Neuronal stem cell (in vitro differentiated cells): Measurements from ENCODE around the gene RANBP3.

Source experiments
- DNase-seq: peaks from one replicate; pipeline ENCODE4 v3.0.0-alpha.2; 2013; ENCODE audit warnings: low spot score
- H2AFZ ChIP-seq: one replicate; pipeline ENCODE4 v1.6.1; 2013; ENCODE audit warnings: mild to moderate bottlenecking, low read length, inconsistent platforms
- H2AK5ac ChIP-seq: 2 replicates; pipeline ENCODE4 v1.6.1; 2013; ENCODE audit warnings: low read depth, mild to moderate bottlenecking, inconsistent platforms, low read length, moderate library complexity, mixed read lengths
- H2BK120ac ChIP-seq: 2 replicates; pipeline ENCODE4 v1.6.1; 2013; ENCODE audit warnings: low read depth, mild to moderate bottlenecking, inconsistent platforms, low read length, moderate library complexity, mixed read lengths
- H2BK12ac ChIP-seq: one replicate; pipeline ENCODE4 v1.6.1; 2013; ENCODE audit warnings: low read length, inconsistent platforms
- H2BK15ac ChIP-seq: 2 replicates; pipeline ENCODE4 v1.6.1; 2013; ENCODE audit warnings: mild to moderate bottlenecking, low read length, inconsistent platforms, mixed read lengths
- H2BK5ac ChIP-seq: one replicate; pipeline ENCODE4 v1.6.1; 2013; ENCODE audit warnings: inconsistent platforms, mild to moderate bottlenecking, low read length, moderate library complexity
- H3K14ac ChIP-seq: one replicate; pipeline ENCODE4 v1.6.1; 2013; ENCODE audit warnings: low read length, inconsistent platforms
- H3K18ac ChIP-seq: 2 replicates; pipeline ENCODE4 v1.6.1; 2013; ENCODE audit warnings: low read length, inconsistent platforms
- H3K23ac ChIP-seq: 2 replicates; pipeline ENCODE4 v1.6.1; 2013; ENCODE audit warnings: low read depth, mild to moderate bottlenecking, mixed read lengths, low read length, inconsistent platforms; ENCODE audit not compliant: poor library complexity
- H3K27ac ChIP-seq: replicated peaks from 3 replicates; pipeline ENCODE4 v1.5.1; 2013; ENCODE audit warnings: low read length, inconsistent platforms
- H3K27me3 ChIP-seq, 3 experiments: 2 replicates each; pipeline ENCODE4 v1.6.1; 2013; ENCODE audit warnings: low read length in 3 of 3, mild to moderate bottlenecking in 2 of 3, inconsistent platforms in 1 of 3, low read depth in 1 of 3, mixed read lengths in 1 of 3, moderate library complexity in 1 of 3; ENCODE audit not compliant: control insufficient read depth in 3 of 3, insufficient read depth in 3 of 3
- H3K36me3 ChIP-seq, 2 donors: replicated peaks in 1 of 2; 2 replicates each; pipeline ENCODE4 v1.6.1; 2013; ENCODE audit warnings: low read length in 2 of 2; ENCODE audit not compliant: control insufficient read depth in 2 of 2, insufficient read depth in 2 of 2
- H3K4ac ChIP-seq: 2 replicates; pipeline ENCODE4 v1.6.1; 2013; ENCODE audit warnings: inconsistent platforms, mild to moderate bottlenecking, low read length, moderate library complexity
- H3K4me1 ChIP-seq, 2 donors: 1 replicate in 1 of 2; 2 replicates in 1 of 2; pipeline ENCODE4 v1.6.1; 2013; ENCODE audit warnings: low read length in 2 of 2, low read depth in 1 of 2; ENCODE audit not compliant: control insufficient read depth in 2 of 2, insufficient read depth in 1 of 2
- H3K4me2 ChIP-seq: one replicate; pipeline ENCODE4 v1.6.1; 2013; ENCODE audit warnings: mild to moderate bottlenecking, low read length, inconsistent platforms; ENCODE audit not compliant: insufficient read depth, poor library complexity, severe bottlenecking
- H3K4me3 ChIP-seq, 2 donors: 2 replicates each; pipeline ENCODE4 v1.5.1; 2013; ENCODE audit warnings: low read length in 2 of 2, mild to moderate bottlenecking in 2 of 2, inconsistent platforms in 1 of 2, moderate library complexity in 1 of 2
- H3K79me1 ChIP-seq: one replicate; pipeline ENCODE4 v1.6.1; 2013; ENCODE audit warnings: low read depth, mild to moderate bottlenecking, inconsistent platforms, low read length, moderate library complexity
- H3K9ac ChIP-seq: one replicate; pipeline ENCODE4 v1.6.1; 2013; ENCODE audit warnings: mild to moderate bottlenecking, low read depth, low read length, inconsistent platforms; ENCODE audit not compliant: poor library complexity
- H3K9me3 ChIP-seq, 2 donors: replicated peaks in 1 of 2; 2 replicates each; pipeline versions ENCODE3 to v1.6.1; 2013; ENCODE audit warnings: low read length in 2 of 2, mild to moderate bottlenecking in 2 of 2, inconsistent platforms in 1 of 2, low read depth in 1 of 2, mixed read lengths in 1 of 2, moderate library complexity in 1 of 2; ENCODE audit not compliant: control insufficient read depth in 2 of 2, insufficient read depth in 1 of 2
- H4K8ac ChIP-seq: one replicate; pipeline ENCODE4 v1.6.1; 2013; ENCODE audit warnings: low read depth, mild to moderate bottlenecking, inconsistent platforms, low read length, moderate library complexity
- H4K91ac ChIP-seq: one replicate; pipeline ENCODE4 v1.6.1; 2013; ENCODE audit warnings: low read length, low read depth, mild to moderate bottlenecking, inconsistent platforms; ENCODE audit not compliant: poor library complexity
- WGBS, 2 donors: extraction: QIAGEN DNeasy Blood & Tissue Kit; methylation state at CpG; one replicate each; pipeline ENCODE4 v1.1.7; 2013; ENCODE audit warnings: missing lambda C conversion rate in 2 of 2, mixed read lengths in 1 of 2; ENCODE audit not compliant: insufficient read length in 2 of 2, insufficient replicate concordance in 1 of 2; ENCODE audit errors: extremely low coverage in 2 of 2; 5-methylcytosine and 5-hydroxymethylcytosine counted together

The RANBP3 gene

DNA sequence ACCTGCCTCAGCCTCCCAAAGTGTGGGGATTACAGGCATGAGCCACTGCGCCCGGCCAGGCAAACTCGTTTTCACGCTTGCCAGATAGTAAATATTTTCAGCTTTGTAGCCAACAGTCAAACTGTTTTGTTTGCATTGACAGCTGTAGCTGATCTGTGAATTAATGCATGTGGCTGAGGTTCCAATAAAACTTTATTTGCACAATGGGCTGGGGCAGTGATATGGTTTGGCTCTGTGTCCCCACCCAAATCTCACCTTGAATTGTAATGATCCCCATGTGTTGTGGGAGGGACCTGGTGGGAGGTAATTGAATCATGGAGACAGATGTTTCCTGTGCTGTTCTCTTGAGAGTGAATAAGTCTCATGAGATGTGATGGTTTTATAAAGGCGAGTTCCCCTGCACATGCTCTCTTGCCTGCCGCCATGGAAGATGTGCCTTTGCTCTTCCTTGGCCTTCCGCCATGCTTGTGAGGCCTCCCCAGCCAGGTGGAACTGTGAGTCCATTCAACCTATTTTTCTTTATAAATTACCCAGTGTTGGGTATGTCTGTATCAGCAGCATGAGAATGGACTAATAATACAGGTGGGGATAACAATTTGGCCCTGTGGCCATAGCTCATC lies 22.4 kb upstream of the RANBP3 start:
- Histone ChIP-seq H2BK15ac (no peak overlapping the region), H3K4me1 (no peaks in the 10 kb centered on the region), H2BK5ac (no peak overlapping the region), H3K4ac (no peak overlapping the region), H2BK120ac (no peak overlapping the region), H3K27ac (no peak overlapping the region), H3K79me1 (no peaks in the 10 kb centered on the region), H2BK12ac (no peak overlapping the region), H3K14ac (no peak overlapping the region), H2AFZ (no peak overlapping the region), H2AK5ac (no peak overlapping the region), H4K91ac (no peak overlapping the region), H3K4me3 (no peak overlapping the region), H3K9ac (no peak overlapping the region), H3K4me2 (no peak overlapping the region), H3K9me3 (peaks cover 0 to 11% of the 10 kb centered on the region in 2 donors), H4K8ac (no peak overlapping the region), H3K27me3 (no peaks in the 10 kb centered on the region), H3K36me3 (peaks cover 2 to 81% of the 10 kb centered on the region in 2 donors), H3K23ac (no peak overlapping the region), H3K18ac (no peak overlapping the region)
- DNase-seq, result no peak
- whole genome bisulfite sequencing, 2 donors, result no CpG with 5 or more reads among the region's 7 CpGs

DNA sequence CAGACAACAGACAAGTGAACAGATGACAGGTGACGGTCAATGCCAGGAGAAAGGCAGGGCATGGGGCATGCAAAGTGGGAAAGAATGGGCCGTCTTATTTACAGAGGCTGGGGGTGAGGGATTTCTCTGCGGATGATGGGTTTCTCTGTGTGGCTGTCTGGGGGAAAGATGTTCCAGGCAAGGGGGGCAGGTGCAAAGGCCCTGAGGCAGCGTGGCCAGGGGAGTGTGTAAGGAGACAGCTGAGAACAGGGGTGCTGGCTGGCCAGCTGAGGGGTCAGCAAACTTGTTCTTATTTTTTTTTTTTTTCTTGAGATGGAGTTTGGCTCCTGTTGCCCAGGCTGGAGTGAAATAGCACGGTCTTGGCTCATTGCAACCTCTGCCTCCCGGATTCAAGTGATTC lies 21.8 kb upstream of the RANBP3 start:
- H3K23ac ChIP-seq, result no peak overlapping the region
- H3K9ac ChIP-seq, result no peak overlapping the region
- DNase-seq, result no peak
- no peaks in the 10 kb centered on the region for H3K4me1 ChIP-seq
- H3K14ac ChIP-seq, result no peak overlapping the region
- H2BK15ac ChIP-seq, result no peak overlapping the region
- no peak overlapping the region for H3K18ac ChIP-seq
- H2BK120ac ChIP-seq, result no peak overlapping the region
- no peaks in the 10 kb centered on the region for H3K27me3 ChIP-seq
- no peak overlapping the region for H4K8ac ChIP-seq
- H3K4ac ChIP-seq, result no peak overlapping the region
- WGBS, 2 donors, result no CpG with 5 or more reads among the region's 6 CpGs
- no peak overlapping the region for H3K27ac ChIP-seq
- H3K36me3 ChIP-seq, result peaks cover 2 to 79% of the 10 kb centered on the region in 2 donors
- no peak overlapping the region for H3K4me3 ChIP-seq
- no peak overlapping the region for H4K91ac ChIP-seq
- no peak overlapping the region for H2AK5ac ChIP-seq
- H3K9me3 ChIP-seq, result peaks cover 0 to 11% of the 10 kb centered on the region in 2 donors
- no peaks in the 10 kb centered on the region for H3K79me1 ChIP-seq
- no peak overlapping the region for H2BK5ac ChIP-seq
- no peak overlapping the region for H3K4me2 ChIP-seq
- H2BK12ac ChIP-seq, result no peak overlapping the region
- H2AFZ ChIP-seq, result no peak overlapping the region

DNA sequence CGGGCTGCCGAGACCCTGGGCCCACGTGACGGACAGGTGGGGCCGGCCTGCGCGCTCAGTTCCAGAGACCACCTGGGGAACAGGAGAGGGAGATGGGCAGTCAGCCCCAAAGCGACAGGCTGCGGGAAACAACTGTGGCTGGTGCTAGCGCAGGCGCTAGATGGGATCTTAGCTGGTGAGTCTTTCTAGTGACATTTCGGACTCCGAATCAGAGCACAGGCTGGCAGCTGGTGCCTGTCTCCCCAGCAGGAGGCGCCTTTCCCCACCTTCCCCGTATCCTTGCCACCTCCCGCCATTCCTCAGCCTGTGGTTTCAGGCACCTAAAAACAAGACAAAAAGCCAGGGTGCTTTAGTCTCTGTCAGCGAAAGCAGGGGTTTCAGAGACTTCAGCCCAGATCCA lies 19.4 kb upstream of the RANBP3 start:
- Histone ChIP-seq H2AK5ac (no peak overlapping the region), H3K4ac (no peak overlapping the region), H2BK120ac (no peak overlapping the region), H2AFZ (no peak overlapping the region), H3K79me1 (no peaks in the 10 kb centered on the region), H3K14ac (no peak overlapping the region), H3K4me3 (no peak overlapping the region), H3K18ac (peak overlapping the region; percentile 28), H2BK15ac (no peak overlapping the region), H3K36me3 (peaks cover 2 to 69% of the 10 kb centered on the region in 2 donors), H3K9me3 (peaks cover 0 to 11% of the 10 kb centered on the region in 2 donors), H3K23ac (no peak overlapping the region), H3K4me2 (no peak overlapping the region), H3K27me3 (no peaks in the 10 kb centered on the region), H3K4me1 (peaks cover 0 to 6% of the 10 kb centered on the region in 2 donors), H4K8ac (no peak overlapping the region), H3K9ac (no peak overlapping the region), H2BK12ac (no peak overlapping the region), H4K91ac (no peak overlapping the region), H2BK5ac (peak overlapping the region; percentile 53), H3K27ac (no peak overlapping the region)
- WGBS, 2 donors, result no CpG with 5 or more reads among the region's 17 CpGs
- no peak for DNase-seq

DNA sequence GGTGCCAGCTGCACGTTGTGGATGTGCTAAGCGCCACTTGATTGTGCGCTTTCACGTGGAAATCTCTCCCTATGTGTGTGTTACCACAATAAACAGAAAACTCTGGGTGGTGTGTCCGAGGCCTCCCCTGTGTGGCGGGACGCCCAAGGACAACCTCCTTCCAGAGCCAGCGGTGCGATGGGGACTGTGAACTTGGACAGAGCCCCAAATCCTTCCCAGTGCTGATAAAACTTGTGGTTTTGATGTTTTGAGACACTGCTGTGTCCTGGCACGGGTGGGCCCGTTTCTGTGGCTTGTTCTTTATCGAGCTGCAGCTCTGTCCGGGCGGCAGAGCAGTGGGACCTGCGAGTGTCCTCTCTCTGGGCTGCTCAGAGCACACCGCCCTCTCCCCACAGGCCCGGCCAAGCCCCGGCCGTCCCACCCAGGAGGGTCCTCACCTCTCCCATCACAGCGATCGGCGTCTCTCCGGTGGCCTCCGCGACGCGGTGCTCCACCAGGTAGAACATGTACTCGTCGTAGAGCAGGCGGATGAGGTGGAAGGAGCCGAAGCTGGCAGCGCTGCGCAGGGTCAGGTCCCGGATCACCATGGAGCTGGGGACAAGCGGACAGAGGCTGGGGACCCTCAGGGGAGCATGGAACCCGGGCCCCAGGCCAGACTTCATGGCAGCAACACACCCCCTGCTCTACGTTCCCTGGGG lies 18.8 kb upstream of the RANBP3 start:
- Histone ChIP-seq H2AFZ (no peak overlapping the region), H3K27ac (no peak overlapping the region), H4K91ac (no peak overlapping the region), H3K18ac (no peak overlapping the region), H3K4ac (no peak overlapping the region), H2BK12ac (no peak overlapping the region), H2BK15ac (no peak overlapping the region), H2BK120ac (no peak overlapping the region), H3K9me3 (peaks cover 0 to 11% of the 10 kb centered on the region in 2 donors), H4K8ac (no peak overlapping the region), H3K4me3 (no peak overlapping the region), H2AK5ac (no peak overlapping the region), H3K4me1 (peaks cover 0 to 6% of the 10 kb centered on the region in 2 donors), H2BK5ac (peak overlapping the region; percentile 53), H3K9ac (no peak overlapping the region), H3K14ac (no peak overlapping the region), H3K4me2 (no peak overlapping the region), H3K79me1 (no peaks in the 10 kb centered on the region), H3K23ac (peak overlapping the region; percentile 57), H3K27me3 (no peaks in the 10 kb centered on the region), H3K36me3 (peaks cover 2 to 69% of the 10 kb centered on the region in 2 donors)
- no peak for DNase-seq
- WGBS, 2 donors, result no CpG with 5 or more reads among the region's 37 CpGs
